Stimulated activated CD8-positive, alpha-beta memory T cell treated with anti-CD3 and anti-CD28 coated beads, Interleukin-2, amount 100 ng/mL, for 48 hours (primary cell): ENCODE data around the gene ARL4C.
"Not testable (repeated sequence)": the region's sequence is repeated elsewhere in the genome, so short reads cannot be mapped to it uniquely, and the experiment has no call there.

Source experiments
- DNase-seq, 2 donors: peaks; one replicate each; pipeline ENCODE4 v3.0.0-alpha.2; 2020; ENCODE audit warnings: low read depth in 2 of 2

The ARL4C gene

GRCh38 chr2:234476766-234477165 lies 20.1 kb downstream of the ARL4C start:
- no peak for DNase-seq

GRCh38 chr2:234474654-234475053 lies 22.2 kb downstream of the ARL4C start:
- DNase-seq: no peak

- DNase-seq: no peak
Measured at GRCh38 chr2:234472155-234472554, 24.7 kb downstream of the ARL4C start.

DNA sequence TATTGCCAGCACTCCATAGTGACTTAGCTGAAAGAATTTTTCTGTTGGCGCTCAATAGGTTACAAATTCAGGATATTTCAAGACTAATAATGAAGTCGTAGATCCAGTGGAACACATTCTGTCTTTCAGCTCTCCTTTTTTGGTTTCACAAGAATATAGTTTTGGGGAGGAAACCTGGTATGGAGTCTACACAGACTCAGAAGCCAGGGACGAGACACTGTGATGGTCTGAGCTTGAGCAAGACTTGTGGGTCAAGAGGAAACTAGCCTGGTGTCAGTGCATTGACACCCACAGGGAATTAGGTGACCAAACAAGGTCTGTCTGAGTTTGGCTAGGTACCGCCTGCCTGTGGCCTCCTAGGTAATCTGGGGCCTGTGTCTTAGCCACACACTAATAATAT lies 26.9 kb downstream of the ARL4C start:
- DNase-seq: no peak

DNA sequence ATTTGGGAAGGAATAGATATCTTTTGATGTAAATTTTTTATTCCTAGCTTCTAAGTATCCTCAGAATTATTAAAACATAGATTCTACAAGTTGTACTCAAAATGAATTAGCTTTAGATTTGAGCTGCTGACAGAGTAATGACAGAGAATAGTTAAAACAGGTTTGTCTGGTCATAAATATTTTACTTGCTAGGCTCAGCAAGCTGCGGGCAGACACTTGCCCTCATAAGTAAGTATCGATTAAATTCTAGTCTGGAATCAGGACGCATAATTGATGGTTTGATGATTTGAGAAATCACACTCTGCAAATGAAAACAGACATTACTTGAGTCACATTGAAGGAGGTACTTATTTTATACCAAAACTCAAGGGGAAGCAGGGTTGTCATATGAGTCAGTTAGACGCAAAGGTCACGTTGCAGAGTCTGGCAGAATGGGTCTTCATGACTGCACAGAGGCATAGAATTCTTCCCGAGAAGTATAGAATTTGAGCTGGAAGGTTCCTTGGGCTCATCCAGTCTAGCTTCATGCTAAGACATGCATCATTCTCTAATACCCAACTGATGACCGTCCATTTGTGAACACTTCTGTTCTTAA lies 27.5 kb downstream of the ARL4C start:
- DNase-seq: no peak

DNA sequence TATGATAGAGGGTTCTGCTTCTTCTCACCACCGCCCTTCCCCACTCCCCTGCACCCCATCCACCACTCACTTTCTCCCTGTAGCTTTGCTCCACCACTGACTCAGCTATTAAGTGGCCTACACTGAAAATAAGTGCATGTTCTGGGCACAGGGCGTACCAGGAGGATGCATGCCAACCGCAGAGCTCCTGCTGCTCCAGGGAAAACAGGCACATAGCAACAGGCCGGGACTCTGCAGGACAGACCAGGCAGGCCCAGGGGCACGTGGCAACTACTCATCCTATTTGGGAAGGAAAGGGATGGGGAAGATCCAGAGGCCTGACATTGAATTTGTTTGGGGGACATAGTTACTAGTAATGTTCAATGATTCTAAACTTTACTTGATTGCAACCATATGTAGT lies 28.4 kb downstream of the ARL4C start:
- no peak for DNase-seq

DNA sequence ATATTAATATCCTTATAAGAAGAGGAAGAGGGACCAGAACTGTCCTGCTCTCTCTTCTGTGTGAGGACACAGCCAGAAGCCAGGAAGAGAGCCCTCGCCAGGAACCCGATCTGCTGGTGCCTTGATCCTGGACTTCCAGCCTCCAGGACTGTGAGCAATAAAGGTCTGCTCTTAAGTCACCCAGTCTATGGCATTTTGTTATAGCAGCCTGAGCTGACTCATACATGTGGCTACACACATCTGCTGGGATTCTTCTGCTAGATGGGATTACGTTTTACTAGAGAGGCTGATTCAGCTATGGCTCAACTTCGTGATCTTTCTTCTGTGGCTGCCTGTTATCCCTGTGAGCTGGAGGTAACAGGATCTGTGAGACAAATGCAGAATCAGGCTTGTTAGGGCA lies 29.6 kb downstream of the ARL4C start:
- DNase-seq: no peak

GRCh38 chr2:234464291-234464645 lies 32.6 kb downstream of the ARL4C start:
- no peak for DNase-seq

GRCh38 chr2:234463626-234464290 lies 33.1 kb downstream of the ARL4C start:
- peak; percentile 29 to 48 for DNase-seq

- DNase-seq: no peak
Measured at GRCh38 chr2:234462218-234462992, 34.5 kb downstream of the ARL4C start.

- no peak for DNase-seq
Measured at GRCh38 chr2:234459401-234460009, 37.4 kb downstream of the ARL4C start.

- DNase-seq: no peak
Measured at GRCh38 chr2:234458466-234458865, 38.4 kb downstream of the ARL4C start.

DNA sequence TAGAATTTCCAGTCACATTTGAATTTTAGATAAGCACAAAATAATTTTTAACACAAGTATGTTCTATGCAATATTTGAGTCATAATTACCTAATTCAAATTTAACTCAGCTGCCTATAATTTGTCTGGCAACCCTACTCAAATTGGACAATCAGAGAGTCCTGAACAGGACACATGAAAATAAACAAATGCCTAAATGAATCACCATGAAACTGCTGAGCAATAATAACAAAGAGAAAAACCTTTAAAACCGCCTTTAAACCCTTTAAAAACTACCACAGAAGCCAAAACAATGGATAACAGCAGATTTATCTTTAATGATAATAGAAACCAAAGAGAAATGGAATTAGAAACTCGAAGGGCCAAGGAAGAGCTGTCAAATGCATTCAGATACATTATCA lies 39.5 kb downstream of the ARL4C start:
- DNase-seq: no peak

GRCh38 chr2:234455246-234455645 lies 41.6 kb downstream of the ARL4C start:
- not testable (repeated sequence) for DNase-seq

DNA sequence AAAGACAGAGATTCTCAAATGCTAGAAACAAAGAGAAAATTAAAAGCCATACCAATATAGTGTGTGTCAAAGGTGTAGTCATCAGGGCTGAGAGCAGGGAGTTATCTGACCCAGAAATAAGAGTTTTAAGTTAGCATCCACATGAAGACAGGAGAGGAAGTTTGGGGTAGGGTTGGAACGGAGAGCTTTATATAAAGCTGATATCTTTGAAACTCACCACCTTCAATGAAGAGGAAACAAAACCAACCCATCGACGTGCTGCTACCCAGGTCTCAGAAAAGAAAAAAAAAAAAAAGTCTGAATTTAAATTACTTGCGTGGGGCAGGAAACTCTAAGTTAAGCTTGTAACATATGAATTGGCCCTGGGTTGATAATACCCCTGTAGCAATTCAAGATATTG lies 42.4 kb downstream of the ARL4C start:
- no peak for DNase-seq

DNA sequence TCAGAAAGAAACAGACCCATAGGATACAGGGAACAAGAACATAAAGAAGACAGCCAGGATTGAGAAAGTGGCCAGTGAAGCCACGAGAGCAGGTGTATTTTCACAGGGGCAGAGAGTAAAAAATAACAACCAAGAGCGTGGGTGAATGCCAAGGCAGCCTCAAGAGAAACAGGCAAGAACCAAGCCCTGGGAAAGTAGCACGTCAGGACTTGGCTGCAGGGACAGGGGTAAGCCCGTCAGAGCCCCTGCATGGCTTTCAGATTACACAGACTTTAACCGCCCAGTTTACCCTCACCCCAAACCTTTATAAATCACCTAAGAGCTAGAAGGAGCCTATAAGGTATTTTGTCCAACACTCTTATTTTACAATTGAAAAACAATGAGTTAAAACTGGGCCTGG lies 43.7 kb downstream of the ARL4C start:
- DNase-seq: no peak

DNA sequence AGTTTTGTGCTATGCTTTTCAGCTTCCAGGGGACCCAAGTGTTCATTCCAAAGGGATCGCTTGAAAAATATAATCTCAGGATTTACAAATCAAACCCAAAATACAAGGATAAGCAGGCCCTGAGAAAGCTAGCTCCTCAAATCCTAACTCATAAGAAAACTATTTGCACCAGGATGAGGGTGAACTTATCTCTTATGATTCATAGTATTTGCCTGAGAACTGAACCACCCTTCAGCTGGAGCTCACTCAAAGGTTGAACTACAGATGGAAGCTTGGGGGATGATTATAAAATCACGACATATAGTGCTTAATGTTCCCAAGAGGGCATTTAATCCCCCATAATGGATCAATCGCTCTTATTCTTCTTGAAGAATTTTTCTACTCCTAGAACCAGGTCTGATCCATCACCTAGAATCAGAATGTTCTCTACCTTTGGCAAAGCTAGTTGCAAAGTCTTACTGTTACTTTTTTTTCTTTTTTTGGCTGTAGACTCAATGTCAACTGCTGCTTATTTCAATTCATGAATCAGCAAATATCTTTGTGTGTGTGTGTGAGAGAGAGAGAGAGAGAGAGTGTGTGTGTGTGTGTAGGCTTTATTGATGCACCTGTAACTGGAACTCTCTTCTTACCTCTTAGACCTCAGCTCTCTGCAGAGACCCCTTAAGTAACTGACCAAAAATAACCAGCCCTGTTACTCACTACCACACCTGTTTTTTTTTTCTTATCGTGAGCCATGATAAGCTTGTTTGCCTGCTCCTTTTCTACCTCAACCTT lies 44.8 kb downstream of the ARL4C start:
- DNase-seq: no peak

DNA sequence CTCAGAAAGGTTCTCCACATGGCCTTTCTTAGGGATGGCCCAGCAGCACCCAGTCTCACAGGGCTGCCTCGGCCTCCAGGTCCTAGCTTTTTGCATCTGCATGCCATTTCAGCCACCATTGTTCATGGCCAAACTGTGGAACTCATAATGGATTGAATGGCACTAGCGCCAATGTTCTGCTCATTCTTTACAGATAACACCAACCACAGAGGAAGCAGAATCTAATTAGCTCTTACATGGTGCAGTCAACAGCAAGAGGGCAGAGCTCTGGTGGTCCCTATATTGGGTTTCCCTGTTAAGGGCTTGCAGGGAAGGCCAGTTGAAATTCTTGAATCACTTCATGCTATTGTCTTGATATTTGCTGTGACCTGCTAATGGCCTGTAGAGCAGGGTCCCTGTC lies 45.6 kb downstream of the ARL4C start:
- DNase-seq: no peak

GRCh38 chr2:234450431-234451124 lies 46.3 kb downstream of the ARL4C start:
- no peak for DNase-seq

DNA sequence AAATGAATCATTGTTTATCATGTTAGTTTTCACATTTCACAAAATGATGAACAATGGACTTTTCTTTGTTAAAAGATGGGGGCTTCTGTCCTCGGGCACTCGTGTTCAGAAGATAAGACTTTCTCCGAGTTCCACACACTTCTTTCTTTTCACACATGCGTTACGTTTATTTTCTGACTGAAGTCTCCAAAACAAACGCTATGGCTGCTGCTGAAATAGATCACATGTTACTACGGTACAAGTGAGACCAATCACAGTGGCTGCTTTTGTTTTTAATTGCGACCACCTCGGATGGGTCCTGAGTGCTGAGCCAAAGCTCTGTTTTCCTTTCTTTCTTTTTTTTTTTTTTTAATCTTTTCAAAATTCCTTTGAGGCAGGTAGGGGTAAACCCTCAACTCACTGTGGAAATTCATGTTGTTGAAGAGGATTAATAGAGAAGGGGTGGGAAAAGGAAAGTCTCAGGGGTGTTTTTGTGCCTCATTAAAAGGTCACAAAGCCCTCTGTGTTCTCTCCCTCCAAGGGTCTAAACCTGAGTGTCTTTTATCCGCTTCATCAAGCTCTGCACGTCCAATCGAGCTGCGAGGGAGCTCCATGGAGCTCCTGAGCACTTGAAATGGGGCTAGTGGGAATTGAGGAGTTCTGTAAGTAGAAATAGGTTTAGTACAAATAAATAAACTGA lies 48.2 kb downstream of the ARL4C start:
- no peak for DNase-seq

- DNase-seq: no peak
Measured at GRCh38 chr2:234447963-234448362, 48.9 kb downstream of the ARL4C start.
